ENCODE measurements around the gene KCND3.

DNA sequence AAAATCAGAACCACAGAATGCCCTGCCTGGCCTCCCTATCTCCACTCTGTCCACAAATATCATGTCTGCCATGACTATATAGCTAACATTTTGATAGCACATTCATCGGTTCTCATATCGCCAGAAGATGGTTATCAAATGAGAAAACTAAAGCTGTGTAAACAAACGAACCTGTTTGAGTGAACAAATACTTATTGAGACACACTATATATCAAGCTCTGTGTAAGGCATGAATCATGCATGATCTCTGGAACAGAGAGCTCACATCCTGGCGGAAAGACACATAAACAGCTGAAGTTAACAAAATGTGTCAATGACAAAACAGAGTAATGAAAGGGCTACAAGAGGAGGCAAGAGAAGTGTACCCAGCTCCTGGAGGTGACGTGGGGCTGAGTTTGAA, 13.1 kb downstream of the KCND3 start:
- no peak for TF ChIP-seq POLR2A (IDR thresholded peaks at IDR 0.05)
- TF ChIP-seq, protein P1, sequence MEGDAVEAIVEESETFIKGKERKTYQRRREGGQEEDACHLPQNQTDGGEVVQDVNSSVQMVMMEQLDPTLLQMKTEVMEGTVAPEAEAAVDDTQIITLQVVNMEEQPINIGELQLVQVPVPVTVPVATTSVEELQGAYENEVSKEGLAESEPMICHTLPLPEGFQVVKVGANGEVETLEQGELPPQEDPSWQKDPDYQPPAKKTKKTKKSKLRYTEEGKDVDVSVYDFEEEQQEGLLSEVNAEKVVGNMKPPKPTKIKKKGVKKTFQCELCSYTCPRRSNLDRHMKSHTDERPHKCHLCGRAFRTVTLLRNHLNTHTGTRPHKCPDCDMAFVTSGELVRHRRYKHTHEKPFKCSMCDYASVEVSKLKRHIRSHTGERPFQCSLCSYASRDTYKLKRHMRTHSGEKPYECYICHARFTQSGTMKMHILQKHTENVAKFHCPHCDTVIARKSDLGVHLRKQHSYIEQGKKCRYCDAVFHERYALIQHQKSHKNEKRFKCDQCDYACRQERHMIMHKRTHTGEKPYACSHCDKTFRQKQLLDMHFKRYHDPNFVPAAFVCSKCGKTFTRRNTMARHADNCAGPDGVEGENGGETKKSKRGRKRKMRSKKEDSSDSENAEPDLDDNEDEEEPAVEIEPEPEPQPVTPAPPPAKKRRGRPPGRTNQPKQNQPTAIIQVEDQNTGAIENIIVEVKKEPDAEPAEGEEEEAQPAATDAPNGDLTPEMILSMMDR (IDR thresholded peaks at IDR 0.05): no peak
